Tibial nerve (tissue), 4 donors: ENCODE results near the gene NAP1L5. TPM values are rescaled to one million over a fixed set of nuclear protein-coding genes. Genes with fewer than 3 reads are reported as not detected.

ENCODE experiments used
- DNase-seq, 2 donors: peaks; one replicate each; pipeline ENCODE4 v3.0.0-alpha.2; 2019; ENCODE audit warnings: low spot score in 2 of 2
- H3K27ac ChIP-seq, 4 donors: fragments of 200-600 bp; sonication (generic) in 3 of 4; one replicate each; pipeline ENCODE4 v1.5.1; 2017 to 2019; ENCODE audit warnings: mild to moderate bottlenecking in 1 of 4
- H3K27me3 ChIP-seq, 2 donors: fragments of 200-600 bp; sonication (generic) in 1 of 2; one replicate each; pipeline versions ENCODE4 v1.5.1 to v1.6.0; 2017 to 2019
- H3K36me3 ChIP-seq, 3 donors: fragments of 200-600 bp; sonication (generic); one replicate each; pipeline ENCODE4 v1.5.1; 2018 to 2019
- H3K4me1 ChIP-seq, 4 donors: fragments of 200-600 bp; sonication (generic) in 3 of 4; one replicate each; pipeline ENCODE4 v1.5.1; 2017 to 2019
- H3K4me3 ChIP-seq, 4 donors: fragments of 200-600 bp; sonication (generic) in 3 of 4; one replicate each; pipeline ENCODE4 v1.5.1; 2017 to 2019; ENCODE audit warnings: mild to moderate bottlenecking in 1 of 4, moderate library complexity in 1 of 4
- H3K9me3 ChIP-seq, 4 donors: fragments of 200-600 bp; sonication (generic) in 3 of 4; one replicate each; pipeline ENCODE4 v1.5.1; 2017 to 2019
- CTCF ChIP-seq, 5 experiments: fragments of 200-600 bp in 3 of 5; fragments of 450-650 bp in 2 of 5; sonication (generic) in 3 of 5; IDR thresholded peaks; one replicate each; pipeline ENCODE4 v1.5.1; 2016 to 2019; ENCODE audit warnings: antibody characterized with exemption in 5 of 5, mild to moderate bottlenecking in 3 of 5, moderate library complexity in 2 of 5
- EP300 ChIP-seq, 2 donors: sonication (generic); formaldehyde crosslinking; IDR thresholded peaks; one replicate each; pipeline ENCODE4 v1.6.1; 2017; ENCODE audit warnings: antibody characterized with exemption in 2 of 2, mild to moderate bottlenecking in 1 of 2
- POLR2A ChIP-seq, 2 donors: fragments of 450-650 bp; IDR thresholded peaks; one replicate each; pipeline ENCODE4 v1.6.1; 2017; ENCODE audit warnings: antibody characterized with exemption in 2 of 2, mild to moderate bottlenecking in 2 of 2, moderate library complexity in 2 of 2
- WGBS, 2 donors: methylation state at CpG; one replicate each; pipeline ENCODE4 v1.1.5; 2018; 5-methylcytosine and 5-hydroxymethylcytosine counted together
- total RNA-seq, 4 donors: library from RNA; depleted of rRNA; stranded (reverse); fragments of >200 nt; gene quantifications; one replicate each; pipeline ENCODE4 v1.1.0, GENCODE V29; 2016

The NAP1L5 gene
- total RNA-seq, 4 donors from 2014 or later, result 6.1 to 10.2 (median 10.0) TPM

- no peak for DNase-seq
- Histone ChIP-seq H3K9me3 (no peaks in the 10 kb centered on the region), H3K27me3 (no peaks in the 10 kb centered on the region), H3K4me3 (no peak overlapping the region), H3K4me1 (peaks cover 0 to 45% (median 7%) of the 10 kb centered on the region in 4 donors), H3K27ac (peak overlapping the region in 3 of 4 donors; percentile 28 to 76 (median 63)), H3K36me3 (peaks cover 0 to 26% (median 0%) of the 10 kb centered on the region in 3 donors)
- 45 to 55% methylated on average over 14 of the region's 14 CpGs for WGBS, 2 donors
- TF ChIP-seq EP300 (IDR thresholded peaks at IDR 0.05), result peak in 1 of 2 donors; percentile 56
- TF ChIP-seq POLR2A (IDR thresholded peaks at IDR 0.05), result no peak
These were observed 39.8 kb upstream of the NAP1L5 start for GRCh38 chr4:88737307-88737941.

GRCh38 chr4:88736264-88736663 lies 38.6 kb upstream of the NAP1L5 start:
- Histone ChIP-seq H3K9me3 (no peaks in the 10 kb centered on the region), H3K4me1 (peaks cover 0 to 45% (median 7%) of the 10 kb centered on the region in 4 donors), H3K27ac (peak overlapping the region in 3 of 4 donors; percentile 9 to 76 (median 21)), H3K27me3 (no peaks in the 10 kb centered on the region), H3K4me3 (no peak overlapping the region), H3K36me3 (peaks cover 0 to 35% (median 0%) of the 10 kb centered on the region in 3 donors)
- TF ChIP-seq CTCF (IDR thresholded peaks at IDR 0.05) (no peak), EP300 (IDR thresholded peaks at IDR 0.05) (no peak), POLR2A (IDR thresholded peaks at IDR 0.05) (no peak)
- 74 to 80% methylated on average over 3 of the region's 3 CpGs for WGBS, 2 donors
- no peak for DNase-seq

- H3K9me3 ChIP-seq, result no peaks in the 10 kb centered on the region
- H3K27ac ChIP-seq, result peak overlapping the region in 1 of 4 donors; percentile 76
- peaks cover 0 to 45% (median 7%) of the 10 kb centered on the region in 4 donors for H3K4me1 ChIP-seq
- peaks cover 0 to 42% (median 0%) of the 10 kb centered on the region in 3 donors for H3K36me3 ChIP-seq
- no peak overlapping the region for H3K4me3 ChIP-seq
- DNase-seq, result no peak
- WGBS, 2 donors, result 65 to 81% methylated on average over 1 of the region's 1 CpG
- no peak for TF ChIP-seq CTCF (IDR thresholded peaks at IDR 0.05)
- TF ChIP-seq EP300 (IDR thresholded peaks at IDR 0.05), result peak in 1 of 2 donors; percentile 77
- H3K27me3 ChIP-seq, result no peaks in the 10 kb centered on the region
These were observed 37.9 kb upstream of the NAP1L5 start for GRCh38 chr4:88735564-88735963.

- no peaks in the 10 kb centered on the region for H3K9me3 ChIP-seq
- no peak overlapping the region for H3K4me3 ChIP-seq
- TF ChIP-seq POLR2A (IDR thresholded peaks at IDR 0.05), result no peak
- 59 to 82% methylated on average over 3 of the region's 3 CpGs for WGBS, 2 donors
- H3K27ac ChIP-seq, result peak overlapping the region in 2 of 4 donors; percentile 61 to 76
- H3K36me3 ChIP-seq, result peaks cover 0 to 52% (median 0%) of the 10 kb centered on the region in 3 donors
- no peak for DNase-seq
- no peaks in the 10 kb centered on the region for H3K27me3 ChIP-seq
- peaks cover 0 to 45% (median 7%) of the 10 kb centered on the region in 4 donors for H3K4me1 ChIP-seq
These were observed 36.8 kb upstream of the NAP1L5 start for GRCh38 chr4:88734403-88734949.

GRCh38 chr4:88732714-88733368 lies 35.2 kb upstream of the NAP1L5 start:
- 87 to 94% methylated on average over 5 of the region's 5 CpGs for WGBS, 2 donors
- Histone ChIP-seq H3K27ac (no peak overlapping the region), H3K9me3 (no peaks in the 10 kb centered on the region), H3K27me3 (no peaks in the 10 kb centered on the region), H3K36me3 (peaks cover 0 to 58% (median 8%) of the 10 kb centered on the region in 3 donors), H3K4me1 (peaks cover 0 to 33% (median 3%) of the 10 kb centered on the region in 4 donors), H3K4me3 (no peak overlapping the region)
- TF ChIP-seq CTCF (IDR thresholded peaks at IDR 0.05) (no peak), POLR2A (IDR thresholded peaks at IDR 0.05) (no peak), EP300 (IDR thresholded peaks at IDR 0.05) (no peak)
- DNase-seq, result no peak

- H3K9me3 ChIP-seq, result no peaks in the 10 kb centered on the region
- no peaks in the 10 kb centered on the region for H3K27me3 ChIP-seq
- H3K27ac ChIP-seq, result no peak overlapping the region
- H3K36me3 ChIP-seq, result peaks cover 0 to 65% (median 8%) of the 10 kb centered on the region in 3 donors
- no peak for DNase-seq
- peaks cover 0 to 19% (median 3%) of the 10 kb centered on the region in 4 donors for H3K4me1 ChIP-seq
- H3K4me3 ChIP-seq, result no peak overlapping the region
- TF ChIP-seq EP300 (IDR thresholded peaks at IDR 0.05) (no peak), POLR2A (IDR thresholded peaks at IDR 0.05) (no peak), CTCF (IDR thresholded peaks at IDR 0.05) (no peak)
- WGBS, 2 donors, result 85 to 89% methylated on average over 4 of the region's 4 CpGs
These were observed 33.8 kb upstream of the NAP1L5 start for GRCh38 chr4:88731381-88731780.
